ENCODE results near the gene CD244.
"Not testable (repeated sequence)": the region's sequence is repeated elsewhere in the genome, so short reads cannot be mapped to it uniquely, and the experiment has no call there.

CD244 gene

DNA sequence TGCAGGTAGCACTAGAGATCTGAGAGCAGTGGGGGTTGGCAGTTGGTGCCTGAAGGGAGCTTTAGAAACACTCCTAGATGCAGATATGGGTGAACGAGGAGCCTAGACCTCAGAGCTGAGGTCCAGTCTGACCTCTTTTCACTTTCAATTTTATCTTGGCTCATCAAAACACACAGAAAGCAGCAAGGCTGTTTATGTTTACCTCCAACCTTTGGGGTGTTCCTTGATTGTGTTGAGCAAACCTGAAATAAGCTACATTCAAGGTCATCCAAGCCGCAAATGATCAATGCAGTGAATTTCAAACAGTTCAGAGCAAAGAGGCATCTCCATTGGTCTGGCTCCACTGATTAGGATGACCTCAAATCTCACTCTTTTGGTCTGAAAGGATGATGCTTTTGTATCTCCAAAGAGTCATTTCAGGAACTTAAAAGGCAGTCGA is 65.4 kb downstream of the CD244 start:
- no peaks in the 10 kb centered on the region for H3K36me3 ChIP-seq
- H3K9me3 ChIP-seq, result no peaks in the 10 kb centered on the region
- H3K27ac ChIP-seq, result no peak overlapping the region
- H3K4me3 ChIP-seq (ENCODE audit: low read depth in 1 of 2, low read length in 1 of 2), result no peak overlapping the region
- no peak for TF ChIP-seq CTCF (IDR thresholded peaks at IDR 0.05)
- no peaks in the 10 kb centered on the region for H3K27me3 ChIP-seq
- no peaks in the 10 kb centered on the region for H3K4me1 ChIP-seq (ENCODE audit: control insufficient read depth in 1 of 2, insufficient read depth in 1 of 2, low read depth in 1 of 2, low read length in 1 of 2)

GRCh38 chr1:160795951-160796383 is 66.7 kb downstream of the CD244 start, which contains the start of gene LY9:
LY9 (plus strand) TSS chr1:160796174; CDS start chr1:160796188, 14 bp downstream.
- Histone ChIP-seq H3K4me3 (ENCODE audit: low read depth in 1 of 2, low read length in 1 of 2) (no peak within 1 kb of the TSS), H3K4me1 (ENCODE audit: control insufficient read depth in 1 of 2, insufficient read depth in 1 of 2, low read depth in 1 of 2, low read length in 1 of 2) (no peaks in the 10 kb centered on the region), H3K27me3 (no peaks in the 10 kb centered on the region), H3K36me3 (no peaks in the 10 kb centered on the region), H3K9me3 (no peaks in the 10 kb centered on the region), H3K27ac (no peak within 1 kb of the TSS)
- TF ChIP-seq CTCF (IDR thresholded peaks at IDR 0.05), result no peak

DNA sequence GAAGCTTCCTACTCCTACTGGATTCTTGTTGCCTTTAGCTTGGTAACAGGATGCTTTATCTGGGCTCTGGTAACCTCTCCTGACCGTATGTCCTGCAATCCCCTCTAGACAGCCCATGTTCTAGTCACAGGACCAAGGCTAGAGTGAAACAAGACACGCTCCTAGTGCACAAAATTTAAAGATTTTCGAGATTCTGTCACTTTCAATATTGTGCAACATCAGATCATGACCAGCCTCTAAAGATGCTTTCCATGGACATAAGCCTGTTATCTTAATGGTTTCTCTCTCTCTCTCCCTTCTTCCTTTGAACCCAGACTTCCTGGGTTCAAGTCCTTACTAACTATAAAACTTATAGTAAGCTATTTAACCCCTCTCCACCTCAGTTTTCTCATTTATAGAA is 68.3 kb downstream of the CD244 start:
- no peaks in the 10 kb centered on the region for H3K9me3 ChIP-seq
- no peak overlapping the region for H3K4me3 ChIP-seq (ENCODE audit: low read depth in 1 of 2, low read length in 1 of 2)
- no peaks in the 10 kb centered on the region for H3K36me3 ChIP-seq
- H3K27ac ChIP-seq, result no peak overlapping the region
- no peaks in the 10 kb centered on the region for H3K4me1 ChIP-seq (ENCODE audit: control insufficient read depth in 1 of 2, insufficient read depth in 1 of 2, low read depth in 1 of 2, low read length in 1 of 2)
- no peak for TF ChIP-seq CTCF (IDR thresholded peaks at IDR 0.05)
- no peaks in the 10 kb centered on the region for H3K27me3 ChIP-seq

GRCh38 chr1:160789702-160790611 is 72.7 kb downstream of the CD244 start:
- H3K27me3 ChIP-seq, result no peaks in the 10 kb centered on the region
- H3K4me1 ChIP-seq (ENCODE audit: control insufficient read depth in 1 of 2, insufficient read depth in 1 of 2, low read depth in 1 of 2, low read length in 1 of 2), result no peaks in the 10 kb centered on the region
- no peaks in the 10 kb centered on the region for H3K36me3 ChIP-seq
- H3K4me3 ChIP-seq (ENCODE audit: low read depth in 1 of 2, low read length in 1 of 2), result no peak overlapping the region
- no peak overlapping the region for H3K27ac ChIP-seq
- TF ChIP-seq CTCF (IDR thresholded peaks at IDR 0.05), result no peak
- H3K9me3 ChIP-seq, result no peaks in the 10 kb centered on the region

DNA sequence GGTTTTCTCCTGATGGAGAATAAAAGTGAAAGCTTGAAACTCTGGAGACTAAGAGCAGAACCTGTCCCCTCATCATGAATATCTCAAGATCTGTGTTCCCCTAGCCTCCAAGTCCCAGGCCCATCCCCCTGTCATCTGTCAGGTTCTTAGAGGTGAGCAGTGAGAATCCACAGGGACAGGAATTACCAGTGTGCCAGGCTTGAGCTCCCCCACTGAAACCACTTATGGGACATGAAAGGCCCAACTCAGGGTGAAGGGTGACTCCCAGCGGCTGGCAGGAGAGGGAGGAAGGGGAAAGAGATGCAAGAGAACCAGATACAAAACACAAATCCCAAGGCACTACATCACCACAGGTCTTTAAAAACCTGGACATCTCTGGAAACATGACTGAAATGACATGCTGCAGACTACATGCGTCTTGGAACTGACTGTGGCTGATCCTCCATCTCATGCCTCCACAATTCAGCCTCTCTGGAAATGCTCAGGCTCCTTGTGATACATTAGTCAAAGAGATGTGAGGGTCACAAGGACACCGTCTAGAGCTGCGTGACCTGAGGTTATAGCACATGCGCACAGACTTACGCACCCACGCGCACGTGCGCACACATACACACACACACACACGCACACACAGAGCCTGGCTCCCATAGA is 73.5 kb downstream of the CD244 start:
- no peaks in the 10 kb centered on the region for H3K36me3 ChIP-seq
- no peak overlapping the region for H3K4me3 ChIP-seq (ENCODE audit: low read depth in 1 of 2, low read length in 1 of 2)
- H3K4me1 ChIP-seq (ENCODE audit: control insufficient read depth in 1 of 2, insufficient read depth in 1 of 2, low read depth in 1 of 2, low read length in 1 of 2), result no peaks in the 10 kb centered on the region
- H3K27me3 ChIP-seq, result no peaks in the 10 kb centered on the region
- H3K9me3 ChIP-seq, result no peaks in the 10 kb centered on the region
- H3K27ac ChIP-seq, result no peak overlapping the region
- no peak for TF ChIP-seq CTCF (IDR thresholded peaks at IDR 0.05)

DNA sequence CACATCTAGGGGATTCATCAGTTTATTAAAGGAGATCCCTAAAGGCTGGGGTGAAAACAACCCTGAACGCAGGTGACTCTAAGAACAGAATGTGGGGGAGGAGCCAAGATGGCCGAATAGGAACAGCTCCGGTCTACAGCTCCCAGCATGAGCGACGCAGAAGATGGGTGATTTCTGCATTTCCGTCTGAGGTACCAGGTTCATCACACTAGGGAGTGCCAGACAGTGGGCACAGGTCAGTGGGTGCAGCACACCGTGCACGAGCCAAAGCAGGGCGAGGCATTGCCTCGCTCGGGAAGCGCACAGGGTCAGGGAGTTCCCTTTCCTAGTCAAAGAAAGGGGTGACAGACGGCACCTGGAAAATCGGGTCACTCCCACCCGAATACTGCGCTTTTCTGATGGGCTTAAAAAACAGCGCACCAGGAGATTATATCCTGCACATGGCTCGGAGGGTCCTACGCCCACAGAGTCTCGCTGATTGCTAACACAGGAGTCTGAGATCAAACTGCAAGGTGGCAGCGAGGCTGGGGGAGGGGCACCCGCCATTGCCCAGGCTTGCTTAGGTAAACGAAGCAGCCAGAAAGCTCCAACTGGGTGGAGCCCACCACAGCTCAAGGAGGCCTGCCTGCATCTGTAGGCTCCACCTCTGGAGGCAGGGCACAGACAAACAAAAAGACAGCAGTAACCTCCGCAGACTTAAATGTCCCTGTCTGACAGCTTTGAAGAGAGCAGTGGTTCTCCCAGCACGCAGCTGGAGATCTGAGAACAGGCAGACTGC is 79.5 kb downstream of the CD244 start:
- H3K27ac ChIP-seq; H3K27me3 ChIP-seq; H3K9me3 ChIP-seq; H3K36me3 ChIP-seq; H3K4me1 ChIP-seq (ENCODE audit: control insufficient read depth in 1 of 2, insufficient read depth in 1 of 2, low read depth in 1 of 2, low read length in 1 of 2); H3K4me3 ChIP-seq (ENCODE audit: low read depth in 1 of 2, low read length in 1 of 2): not testable (repeated sequence)

All from neutrophil (primary cell).